ENCODE measurements around the gene MYMX.

Gene MYMX

DNA sequence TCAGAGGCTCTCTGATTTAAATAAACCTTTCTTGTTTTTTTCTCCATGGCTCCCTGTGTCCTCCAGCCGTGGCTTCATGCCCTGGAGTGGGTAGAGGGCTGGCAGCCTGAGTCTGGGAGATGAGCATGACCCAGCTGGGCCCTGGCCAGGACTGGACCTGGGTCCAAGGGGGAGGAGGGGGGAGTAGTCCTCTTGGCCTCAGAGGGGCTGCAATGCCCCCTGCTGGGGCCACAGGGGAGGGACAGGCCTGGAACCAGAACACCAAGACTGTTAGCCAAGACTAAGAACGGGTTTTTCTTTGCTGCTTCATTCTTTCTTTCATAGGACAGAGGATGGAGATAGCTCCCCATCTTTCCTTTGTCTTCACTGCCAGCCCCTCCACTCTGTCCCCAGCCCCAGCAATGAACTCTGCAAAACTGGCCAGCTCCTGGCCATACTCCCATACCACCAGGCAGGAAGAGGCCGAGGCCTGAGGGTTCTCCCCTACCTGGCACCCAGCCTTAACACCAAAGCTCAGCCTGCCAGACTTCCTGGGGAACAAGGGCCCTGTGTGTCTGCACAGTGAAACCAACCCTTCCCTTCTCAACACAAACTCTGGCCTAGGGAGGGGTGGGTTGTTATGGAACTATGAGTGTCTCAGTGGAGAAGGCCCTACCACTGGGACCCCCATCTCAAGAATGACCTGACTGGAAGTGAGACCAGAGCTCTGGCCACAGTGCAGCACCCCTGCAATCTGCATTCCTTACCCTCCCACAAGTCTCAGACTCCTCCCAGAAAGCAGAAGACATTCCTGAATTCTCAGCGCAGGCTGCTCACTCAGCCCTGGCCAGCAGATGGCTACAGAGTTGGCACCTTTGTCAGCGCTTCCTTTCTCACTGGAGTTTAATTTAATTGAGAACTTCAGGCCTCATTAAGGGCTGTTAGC, 17.6 kb downstream of the MYMX start:
- DNase-seq: no peak

DNA sequence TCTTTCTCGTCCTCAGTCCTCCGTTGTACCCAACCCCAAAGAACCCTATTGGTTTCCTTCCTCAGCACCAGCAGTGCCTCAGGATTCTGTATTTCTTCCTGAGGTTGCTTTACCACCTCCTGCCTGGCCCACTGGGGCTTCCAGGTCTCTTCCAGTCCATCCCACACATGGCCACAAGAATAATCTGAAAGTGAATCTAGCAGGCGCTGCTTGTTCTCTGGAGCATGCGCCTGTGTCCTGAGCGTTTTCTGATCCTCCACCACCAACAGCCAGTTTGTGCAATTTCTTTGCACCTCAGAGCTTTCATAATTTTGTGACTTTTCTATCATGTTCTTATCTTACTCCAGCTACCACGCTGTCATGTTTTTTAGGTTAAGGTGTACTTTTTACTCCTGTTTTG, 18.5 kb downstream of the MYMX start:
- DNase-seq: no peak

DNA sequence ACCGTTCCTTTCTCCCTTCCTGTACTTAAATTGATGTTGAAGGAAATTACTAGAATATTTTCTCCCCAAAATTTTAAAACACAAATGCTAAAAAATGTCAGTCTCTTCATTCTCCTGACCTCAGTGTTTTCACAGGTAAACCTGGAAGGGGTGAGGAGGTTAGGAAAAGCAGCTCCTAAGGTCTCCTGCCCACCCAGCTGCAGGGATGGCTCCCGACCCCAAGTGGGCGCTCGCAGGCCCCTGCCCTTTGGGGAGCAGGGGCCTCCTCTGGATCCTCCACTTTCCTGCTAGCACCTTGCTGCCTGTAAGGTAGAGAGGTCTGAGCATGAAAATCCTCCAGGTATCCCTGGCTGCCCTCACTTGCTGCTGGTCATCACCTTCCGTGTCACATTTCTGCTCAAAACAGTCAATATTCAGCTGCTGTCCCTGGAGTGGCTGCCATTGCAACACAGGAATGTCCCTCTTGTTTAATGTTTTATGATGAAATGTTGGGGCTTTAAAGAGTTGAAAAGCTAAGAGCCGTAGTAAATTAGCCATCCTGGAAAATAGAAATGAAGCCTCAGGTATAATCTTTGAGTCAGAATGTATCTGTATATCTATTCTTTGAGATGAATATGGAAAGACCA, 19.3 kb downstream of the MYMX start:
- DNase-seq: no peak

DNA sequence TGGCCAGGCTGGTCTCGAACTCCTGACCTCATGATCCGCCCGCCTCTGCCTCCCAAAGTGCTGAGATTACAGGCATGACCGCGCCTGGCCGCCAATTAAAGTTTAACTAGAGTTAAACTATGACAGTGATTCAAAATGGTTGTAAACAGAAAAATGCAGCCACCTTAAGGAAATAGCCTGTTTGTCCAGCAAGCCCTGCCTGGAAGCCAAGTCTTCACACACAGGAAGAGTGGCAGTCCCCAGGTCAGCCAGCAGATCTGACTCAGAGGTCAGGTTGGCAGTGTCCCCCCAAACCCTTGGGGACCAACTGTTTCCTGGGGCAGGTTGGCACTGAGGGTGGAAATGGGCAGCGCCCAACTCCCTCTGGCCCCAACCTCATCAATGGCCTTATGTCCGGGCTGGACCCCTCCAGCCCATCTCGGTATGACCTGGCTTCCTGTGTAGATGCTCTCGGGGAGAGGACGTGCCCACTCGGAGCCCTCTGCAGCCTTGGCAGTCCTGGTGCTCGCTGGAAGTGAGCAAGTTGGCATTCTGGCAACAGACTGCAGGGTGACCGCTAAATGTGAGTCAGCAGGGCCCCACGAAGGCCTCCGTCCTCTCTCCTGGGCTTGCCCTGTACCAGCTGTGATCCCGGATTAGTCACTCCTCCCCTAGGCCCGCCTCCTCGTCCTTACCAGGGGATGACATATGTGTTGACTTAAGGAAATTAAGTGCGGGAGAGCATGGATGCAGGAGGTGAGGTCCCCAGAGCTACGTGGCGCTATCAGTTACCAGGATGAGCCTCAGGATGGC, 20.5 kb downstream of the MYMX start:
- peak; percentile 68 for DNase-seq

DNA sequence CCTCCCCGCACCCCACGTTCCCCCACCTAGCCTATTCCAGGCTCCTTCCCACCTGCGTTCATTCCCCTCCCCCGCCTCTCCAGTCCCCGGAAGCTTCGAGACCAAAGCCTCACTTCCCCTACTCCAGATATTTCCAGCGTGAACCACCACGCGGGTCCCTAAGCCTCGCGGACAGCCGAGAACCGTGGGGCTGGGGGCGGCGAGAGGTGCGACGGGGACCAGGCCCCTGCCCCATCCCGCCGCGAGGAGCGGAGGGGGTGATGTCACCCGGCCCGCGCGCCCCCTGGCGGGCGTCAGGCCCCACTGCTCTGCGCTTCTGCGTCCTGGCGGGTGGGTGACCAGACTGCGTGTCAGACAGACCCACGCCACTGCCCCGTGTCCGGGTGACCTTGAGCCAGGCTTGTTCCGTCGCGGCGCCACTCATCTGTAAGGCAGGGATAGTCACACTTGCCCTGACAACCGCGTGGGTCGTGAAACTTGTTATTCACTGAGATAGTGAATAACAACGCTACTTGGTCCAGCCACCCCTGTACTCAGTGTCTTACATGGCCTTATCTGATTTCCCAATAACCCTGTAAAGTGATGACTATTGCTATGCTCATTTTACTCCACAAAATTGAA, 21.2 kb downstream of the MYMX start:
- peak; percentile 82 for DNase-seq

DNA sequence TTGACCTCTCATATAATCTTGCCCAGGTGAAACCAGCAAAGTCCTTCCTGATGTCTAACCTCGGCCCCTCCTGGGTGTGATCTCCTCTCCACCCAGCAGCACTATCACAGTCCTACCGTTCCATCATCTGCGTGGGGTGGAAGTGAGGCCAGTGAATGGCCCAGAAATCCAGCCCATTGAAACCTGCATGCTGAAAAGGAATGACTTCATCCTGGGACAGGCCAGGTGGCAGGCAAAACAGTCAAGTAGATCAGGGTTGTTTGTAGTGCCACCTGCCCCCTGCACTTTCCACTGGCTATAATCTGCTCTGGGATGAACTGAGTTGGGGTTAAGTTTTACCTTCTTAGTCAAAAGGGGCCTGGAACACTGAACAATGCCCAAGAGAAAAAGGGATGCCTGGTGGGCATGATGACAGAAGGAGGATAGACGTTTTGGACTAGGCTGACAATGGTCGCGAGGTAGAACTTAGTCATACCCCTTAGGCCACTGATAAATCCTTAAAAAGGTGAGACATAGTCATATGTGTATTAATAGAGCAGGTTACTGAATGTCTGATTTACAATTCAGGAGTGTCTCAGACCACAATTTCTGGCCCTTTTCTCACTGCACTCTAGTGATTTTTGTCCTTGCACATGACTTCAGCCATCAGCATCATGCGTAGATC, 22.1 kb downstream of the MYMX start:
- DNase-seq: no peak

DNA sequence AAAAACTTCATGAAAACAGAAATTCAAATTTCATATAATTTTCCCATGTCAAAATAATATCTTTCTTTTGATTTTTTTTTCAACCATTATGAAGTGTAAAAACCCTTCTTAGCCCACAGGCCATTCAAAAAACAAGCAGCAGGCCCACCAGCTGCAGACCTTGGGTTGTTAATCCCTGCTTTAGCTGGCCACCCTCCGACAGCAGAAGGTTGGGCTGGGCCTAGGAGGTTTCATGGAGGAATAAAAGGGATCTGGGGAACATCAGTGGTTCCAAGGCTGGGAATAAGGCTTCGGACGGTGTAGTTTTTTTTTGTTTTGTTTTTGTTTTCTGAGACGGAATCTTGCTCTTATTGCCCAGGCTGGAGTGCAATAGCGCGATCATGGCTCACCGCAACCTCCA, 26.6 kb downstream of the MYMX start:
- no peak for DNase-seq

DNA sequence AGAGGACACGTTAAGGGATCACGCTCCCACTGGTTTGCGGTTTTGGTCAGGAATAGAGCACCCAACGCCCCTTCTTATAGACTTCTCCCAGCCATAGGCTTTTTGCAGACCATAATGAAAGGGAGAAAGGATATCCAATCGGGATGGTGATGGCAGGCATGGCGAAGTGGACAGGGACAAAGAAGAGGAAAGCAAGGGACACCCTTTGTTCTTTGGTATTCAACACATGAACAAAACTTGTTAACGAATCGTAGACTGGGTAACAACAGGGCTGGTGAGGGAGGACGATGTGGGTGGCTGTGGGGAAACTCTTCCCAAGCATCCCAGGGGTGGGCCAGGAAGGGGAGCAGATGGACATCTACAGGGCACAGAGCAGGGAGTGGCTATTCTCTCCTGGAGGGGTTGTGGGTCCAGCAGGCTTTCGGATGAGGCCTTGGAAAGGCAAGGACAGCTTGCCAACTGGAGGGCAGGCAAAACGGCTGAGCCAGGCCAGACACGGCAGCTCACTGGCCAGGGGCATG, 28.7 kb downstream of the MYMX start:
- no peak for DNase-seq

DNA sequence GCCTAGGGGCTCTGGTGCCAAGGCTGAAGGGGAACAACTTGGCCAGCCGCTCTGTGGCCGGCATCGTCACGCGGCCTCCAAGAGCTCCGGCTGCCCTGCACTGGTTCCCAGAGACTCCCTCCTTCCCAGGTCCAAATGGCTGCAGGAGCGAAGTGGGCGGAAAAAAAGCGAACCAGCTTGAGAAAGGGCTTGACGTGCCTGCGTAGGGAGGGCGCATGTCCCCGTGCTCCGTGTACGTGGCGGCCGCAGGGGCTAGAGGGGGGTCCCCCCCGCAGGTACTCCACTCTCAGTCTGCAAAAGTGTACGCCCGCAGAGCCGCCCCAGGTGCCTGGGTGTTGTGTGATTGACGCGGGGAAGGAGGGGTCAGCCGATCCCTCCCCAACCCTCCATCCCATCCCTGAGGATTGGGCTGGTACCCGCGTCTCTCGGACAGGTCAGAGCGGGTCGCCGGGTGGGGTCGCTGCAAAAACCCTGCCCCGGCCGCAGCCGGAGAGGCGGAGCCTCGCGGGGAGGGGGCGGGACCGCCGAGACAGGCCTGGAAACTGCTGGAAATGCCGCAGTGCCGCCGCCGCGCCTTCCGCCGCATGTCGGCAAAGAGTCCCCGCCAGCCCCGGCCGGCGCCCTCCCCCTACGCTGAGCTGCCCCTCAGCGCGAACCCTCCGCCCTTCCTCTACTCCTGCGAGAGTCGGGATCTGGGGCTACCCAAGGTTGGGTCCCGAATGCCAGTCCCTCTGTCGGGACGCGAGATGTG, 29.4 kb downstream of the MYMX start:
- peak; percentile 89 for DNase-seq

DNA sequence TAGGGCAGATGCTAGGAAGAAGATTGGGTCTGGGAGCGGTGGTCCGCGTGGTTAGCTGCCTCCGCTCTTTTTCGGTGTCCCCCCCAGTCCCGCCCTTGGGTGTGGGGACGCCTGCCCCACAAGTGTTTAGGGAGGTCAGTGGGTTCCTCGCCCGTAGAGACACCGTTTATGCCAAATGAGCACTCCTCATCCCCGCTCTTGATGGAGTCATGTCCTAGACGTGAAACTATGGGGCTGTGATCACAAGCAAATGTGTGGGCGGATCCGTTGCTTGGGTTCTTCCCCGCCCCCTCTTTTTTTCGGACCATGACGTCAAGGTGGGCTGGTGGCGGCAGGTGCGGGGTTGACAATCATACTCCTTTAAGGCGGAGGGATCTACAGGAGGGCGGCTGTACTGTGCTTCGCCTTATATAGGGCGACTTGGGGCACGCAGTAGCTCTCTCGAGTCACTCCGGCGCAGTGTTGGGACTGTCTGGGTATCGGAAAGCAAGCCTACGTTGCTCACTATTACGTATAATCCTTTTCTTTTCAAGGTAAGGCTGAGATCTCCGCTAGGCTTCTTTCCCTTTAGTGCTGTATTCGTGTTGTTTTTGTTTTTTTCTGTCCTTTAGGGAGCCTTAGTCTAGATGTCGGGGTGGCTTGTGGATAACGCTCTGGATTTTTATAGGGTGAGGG, 30.1 kb downstream of the MYMX start, which contains the start of gene HSP90AB1:
Gene HSP90AB1 (plus strand): TSS at position 439 of the 675 bp plus-strand sequence. CDS start 1,529 bp downstream, outside the sequence.
- DNase-seq: peak; percentile 98

DNA sequence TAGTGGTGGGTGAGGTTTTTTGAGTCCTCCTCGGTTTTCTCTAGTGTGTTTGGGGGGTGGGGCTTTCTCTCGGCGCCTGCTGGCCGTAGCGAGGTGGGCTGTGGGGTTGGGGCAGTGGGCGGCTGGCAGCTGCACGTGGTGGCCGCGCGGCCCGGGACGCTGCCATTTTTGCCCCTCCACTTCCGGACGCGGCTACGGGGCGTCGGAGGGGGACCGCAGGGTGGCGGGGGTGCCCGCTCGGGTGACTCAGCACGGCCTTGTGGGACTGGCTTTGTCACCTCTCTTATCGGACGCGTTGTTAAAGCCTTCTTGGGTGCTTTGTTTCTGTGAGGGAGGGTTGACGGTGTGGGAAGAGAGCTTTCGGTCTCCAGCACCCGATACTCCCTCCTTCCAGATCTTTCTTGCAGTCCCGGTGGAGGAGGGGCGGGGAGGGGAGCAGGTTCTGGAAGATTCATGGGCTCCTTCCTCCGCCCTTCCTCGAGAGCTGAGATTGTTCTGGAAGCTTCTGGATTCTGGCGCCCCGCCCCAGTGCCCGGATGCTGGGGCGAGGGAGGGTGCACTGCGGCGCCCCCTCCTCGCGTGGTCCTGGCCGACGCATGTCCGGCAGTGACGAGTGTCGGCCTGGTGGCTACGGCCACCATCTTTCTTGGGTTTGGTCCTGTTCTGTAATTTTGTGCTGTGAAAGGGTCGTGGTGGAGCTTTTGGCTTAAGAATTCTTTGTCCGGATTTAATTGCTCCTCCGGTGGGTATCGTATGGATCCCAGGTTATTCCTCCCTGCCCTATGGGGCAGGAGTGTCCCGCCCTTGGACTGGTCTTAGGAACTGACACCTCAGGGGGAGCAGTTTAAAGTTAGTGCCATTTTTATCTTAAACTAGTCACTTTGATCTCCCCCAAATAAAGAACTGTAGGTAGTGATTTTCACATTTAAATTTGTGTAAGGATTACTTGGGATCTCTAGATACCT, 30.9 kb downstream of the MYMX start:
- DNase-seq: peak; percentile 92

DNA sequence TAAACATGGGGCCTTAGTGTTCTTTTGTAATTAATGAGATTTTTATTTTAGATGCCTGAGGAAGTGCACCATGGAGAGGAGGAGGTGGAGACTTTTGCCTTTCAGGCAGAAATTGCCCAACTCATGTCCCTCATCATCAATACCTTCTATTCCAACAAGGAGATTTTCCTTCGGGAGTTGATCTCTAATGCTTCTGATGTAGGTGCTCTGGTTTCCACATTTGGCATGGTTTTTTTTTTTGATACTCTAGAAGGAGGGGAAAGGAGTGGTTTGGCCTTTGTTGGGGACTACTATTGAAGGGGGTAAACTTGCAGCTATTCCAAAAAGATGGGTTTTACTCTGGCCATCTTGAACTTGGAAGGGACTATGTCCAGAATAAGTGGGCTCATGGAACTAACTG, 31.9 kb downstream of the MYMX start:
- no peak for DNase-seq

DNA sequence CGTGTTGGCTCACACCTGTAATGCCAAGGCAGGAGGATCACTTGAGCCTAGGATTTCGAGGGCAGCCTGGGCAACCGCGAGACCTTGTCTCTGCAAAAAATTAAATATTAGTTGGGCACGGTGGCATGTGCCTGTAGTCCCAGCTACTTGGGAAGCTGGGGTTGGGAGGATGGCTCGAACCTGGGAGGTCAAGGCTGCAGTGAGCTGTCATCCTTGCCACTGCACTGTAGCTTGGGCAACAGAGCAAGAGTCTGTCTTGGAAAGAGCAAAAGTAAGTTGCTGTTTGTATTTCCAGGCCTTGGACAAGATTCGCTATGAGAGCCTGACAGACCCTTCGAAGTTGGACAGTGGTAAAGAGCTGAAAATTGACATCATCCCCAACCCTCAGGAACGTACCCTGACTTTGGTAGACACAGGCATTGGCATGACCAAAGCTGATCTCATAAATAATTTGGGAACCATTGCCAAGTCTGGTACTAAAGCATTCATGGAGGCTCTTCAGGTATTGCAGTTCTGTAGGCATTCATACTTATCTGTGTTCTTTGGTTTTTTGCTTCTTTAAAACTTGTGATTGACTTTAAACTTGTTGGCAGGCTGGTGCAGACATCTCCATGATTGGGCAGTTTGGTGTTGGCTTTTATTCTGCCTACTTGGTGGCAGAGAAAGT, 32.5 kb downstream of the MYMX start:
- no peak for DNase-seq

DNA sequence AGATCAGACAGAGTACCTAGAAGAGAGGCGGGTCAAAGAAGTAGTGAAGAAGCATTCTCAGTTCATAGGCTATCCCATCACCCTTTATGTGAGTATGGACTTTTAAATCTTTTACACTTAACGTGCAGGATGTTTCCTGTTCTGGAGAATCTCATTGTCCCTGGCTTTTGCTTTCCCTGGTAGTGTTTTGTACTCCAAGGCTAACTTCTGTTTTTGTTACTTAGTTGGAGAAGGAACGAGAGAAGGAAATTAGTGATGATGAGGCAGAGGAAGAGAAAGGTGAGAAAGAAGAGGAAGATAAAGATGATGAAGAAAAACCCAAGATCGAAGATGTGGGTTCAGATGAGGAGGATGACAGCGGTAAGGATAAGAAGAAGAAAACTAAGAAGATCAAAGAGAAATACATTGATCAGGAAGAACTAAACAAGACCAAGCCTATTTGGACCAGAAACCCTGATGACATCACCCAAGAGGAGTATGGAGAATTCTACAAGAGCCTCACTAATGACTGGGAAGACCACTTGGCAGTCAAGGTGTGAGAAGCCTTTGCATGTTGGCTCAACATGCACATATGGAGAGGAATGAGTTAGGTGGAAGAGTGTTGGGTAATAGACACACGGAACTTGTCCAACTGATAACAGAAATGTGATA, 33.5 kb downstream of the MYMX start:
- DNase-seq: no peak

DNA sequence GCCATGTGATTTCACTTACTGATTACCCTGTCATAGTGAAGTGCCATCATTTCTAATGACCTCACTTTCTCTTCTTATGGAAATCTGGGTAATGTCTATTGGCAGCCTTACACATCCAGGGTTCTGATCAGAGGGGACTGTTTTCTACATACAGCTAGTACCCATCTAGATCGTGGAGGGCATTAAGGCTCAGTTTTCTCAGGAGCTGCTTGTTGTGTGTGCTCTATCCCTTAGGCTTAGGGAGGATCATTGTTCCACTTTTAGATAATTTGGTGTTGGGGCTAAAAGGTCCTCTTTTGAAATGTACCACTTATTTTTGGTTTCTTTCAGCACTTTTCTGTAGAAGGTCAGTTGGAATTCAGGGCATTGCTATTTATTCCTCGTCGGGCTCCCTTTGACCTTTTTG, 34.0 kb downstream of the MYMX start:
- no peak for DNase-seq

DNA sequence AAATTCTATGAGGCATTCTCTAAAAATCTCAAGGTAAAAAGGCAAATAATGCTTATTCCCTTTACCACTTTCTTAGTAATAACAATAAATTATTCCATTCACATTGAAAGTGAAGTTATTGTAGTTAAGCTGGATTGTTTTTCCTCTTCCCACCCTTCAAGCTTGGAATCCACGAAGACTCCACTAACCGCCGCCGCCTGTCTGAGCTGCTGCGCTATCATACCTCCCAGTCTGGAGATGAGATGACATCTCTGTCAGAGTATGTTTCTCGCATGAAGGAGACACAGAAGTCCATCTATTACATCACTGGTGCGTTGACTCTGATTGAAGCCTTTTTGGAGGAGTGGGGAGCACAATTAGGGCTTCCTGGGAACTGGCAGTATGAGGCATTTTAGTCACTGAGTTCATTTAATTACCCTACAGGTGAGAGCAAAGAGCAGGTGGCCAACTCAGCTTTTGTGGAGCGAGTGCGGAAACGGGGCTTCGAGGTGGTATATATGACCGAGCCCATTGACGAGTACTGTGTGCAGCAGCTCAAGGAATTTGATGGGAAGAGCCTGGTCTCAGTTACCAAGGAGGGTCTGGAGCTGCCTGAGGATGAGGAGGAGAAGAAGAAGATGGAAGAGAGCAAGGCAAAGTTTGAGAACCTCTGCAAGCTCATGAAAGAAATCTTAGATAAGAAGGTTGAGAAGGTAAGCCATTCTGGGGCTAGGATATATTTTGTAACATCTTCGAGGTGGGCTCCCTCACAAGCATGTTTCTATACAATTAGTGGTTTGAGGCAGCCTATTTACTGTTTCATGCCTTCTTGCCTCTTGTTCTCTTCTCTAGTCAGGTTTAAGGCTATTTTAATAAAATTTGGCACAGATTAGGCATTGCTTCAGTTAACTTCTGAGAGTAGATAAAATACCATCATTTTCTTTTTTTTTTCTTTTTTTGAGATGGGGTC, 35.1 kb downstream of the MYMX start:
- DNase-seq: no peak
